SK-N-SH (cell line): ENCODE data around the gene ENTPD2. TPM values are rescaled to one million over a fixed set of nuclear protein-coding genes. Genes with fewer than 3 reads are reported as not detected.
A peak's percentile ranks its signal among the peaks of the same experiment; 100 is the strongest.

Experiments used
- CTCF ChIA-PET: fragments of 300-600, 350-600 bp; formaldehyde crosslinking; extraction: SDS; loops from one replicate; lab custom pipeline; 2021; lab: Yijun Ruan, JAX
- POLR2A ChIA-PET: fragments of 350-600 bp; sonication (Branson Sonifier 250); formaldehyde crosslinking; extraction: SDS; loops from one replicate; lab custom pipeline; 2020; ENCODE audit warnings: antibody characterized with exemption, inconsistent platforms; lab: Yijun Ruan, JAX
- DNase-seq: peaks from one replicate; pipeline ENCODE4 v3.0.0; 2012
- H2AFZ ChIP-seq: fragments of 200-600 bp; sonication (generic); 2 replicates; pipeline ENCODE4 v1.8.1; 2016; ENCODE audit warnings: antibody characterized with exemption, mild to moderate bottlenecking, low read depth
- H3F3A ChIP-seq: fragments of 200-600 bp; sonication (generic); replicated peaks from 2 replicates; pipeline ENCODE3; 2016; ENCODE audit warnings: antibody characterized with exemption, mild to moderate bottlenecking; ENCODE audit not compliant: insufficient read depth
- H3K27ac ChIP-seq, 2 experiments: fragments of 200-500 bp in 1 of 2; fragments of 200-600 bp in 1 of 2; sonication (Bioruptor generic) in 1 of 2; sonication (generic), shearing (Covaris generic) in 1 of 2; 2 replicates each; pipeline versions ENCODE4 v1.5.1 to v1.6.1; 2014 to 2016; ENCODE audit warnings: low read depth in 2 of 2, inconsistent platforms in 1 of 2, low read length in 1 of 2, mild to moderate bottlenecking in 1 of 2, mixed read lengths in 1 of 2
- H3K27me3 ChIP-seq: fragments of 200-600 bp; sonication (generic), shearing (Covaris generic); 2 replicates; pipeline ENCODE4 v1.6.1; 2016; ENCODE audit warnings: mixed run types; ENCODE audit not compliant: insufficient read depth
- H3K36me3 ChIP-seq, 2 experiments: fragments of 200-500 bp in 1 of 2; fragments of 200-600 bp in 1 of 2; sonication (Bioruptor generic) in 1 of 2; sonication (generic) in 1 of 2; replicated peaks in 1 of 2; 2 replicates each; pipeline versions ENCODE3 to v1.5.1; 2014 to 2016; ENCODE audit warnings: low read length in 1 of 2, mild to moderate bottlenecking in 1 of 2; ENCODE audit not compliant: insufficient read depth in 2 of 2, control insufficient read depth in 1 of 2
- H3K4me1 ChIP-seq, 2 experiments: fragments of 200-500 bp in 1 of 2; fragments of 200-600 bp in 1 of 2; sonication (Bioruptor generic) in 1 of 2; sonication (generic), shearing (Covaris generic) in 1 of 2; 2 replicates each; pipeline versions ENCODE4 v1.5.1 to v1.6.1; 2014 to 2016; ENCODE audit warnings: low read depth in 1 of 2, low read length in 1 of 2, mixed run types in 1 of 2; ENCODE audit not compliant: insufficient read depth in 2 of 2, control insufficient read depth in 1 of 2
- H3K4me2 ChIP-seq: fragments of 200-600 bp; sonication (generic), shearing (Covaris generic); 2 replicates; pipeline ENCODE4 v1.6.1; 2017; ENCODE audit warnings: mixed run types
- H3K4me3 ChIP-seq, 2 experiments: fragments of 200-500 bp in 1 of 2; fragments of 200-600 bp in 1 of 2; sonication (Bioruptor generic) in 1 of 2; sonication (generic), shearing (Covaris generic) in 1 of 2; 2 replicates each; pipeline versions ENCODE4 v1.5.1 to v1.8.1; 2014 to 2016; ENCODE audit warnings: low read depth in 2 of 2, inconsistent platforms in 1 of 2, low read length in 1 of 2, mild to moderate bottlenecking in 1 of 2, mixed read lengths in 1 of 2, moderate library complexity in 1 of 2
- H3K79me2 ChIP-seq: fragments of 200-600 bp; sonication (generic); 2 replicates; pipeline ENCODE4 v1.8.1; 2017; ENCODE audit warnings: mild to moderate bottlenecking; ENCODE audit not compliant: insufficient read depth
- H3K9ac ChIP-seq: fragments of 200-600 bp; sonication (generic); 2 replicates; pipeline ENCODE4 v1.6.1; 2017; ENCODE audit warnings: mixed run types
- H3K9me2 ChIP-seq: fragments of 200-600 bp; sonication (generic); 2 replicates; pipeline ENCODE4 v1.6.1; 2017; ENCODE audit warnings: mixed run types
- H3K9me3 ChIP-seq: fragments of 200-600 bp; sonication (generic); 2 replicates; pipeline ENCODE4 v1.6.1; 2017; ENCODE audit warnings: mixed run types, mild to moderate bottlenecking, moderate library complexity
- H4K20me1 ChIP-seq: fragments of 200-600 bp; sonication (generic); 2 replicates; pipeline ENCODE4 v1.6.1; 2017; ENCODE audit warnings: mild to moderate bottlenecking, mixed run types; ENCODE audit not compliant: insufficient read depth
- CHD2 ChIP-seq: fragments of 150-350 bp; IDR thresholded peaks from 2 replicates; pipeline ENCODE4 v1.6.1; 2018; ENCODE audit warnings: low read length; ENCODE audit not compliant: partially characterized antibody
- ELF1 ChIP-seq: IDR thresholded peaks from 2 replicates; pipeline ENCODE4 v1.4.0; 2012
- EP300 ChIP-seq, 2 experiments: IDR thresholded peaks; 2 replicates each; pipeline versions ENCODE4 v1.4.0 to v1.6.1; 2012; ENCODE audit warnings: borderline replicate concordance in 1 of 2, low read depth in 1 of 2, low read length in 1 of 2
- EZH2phosphoT487 ChIP-seq: fragments of 200-600 bp; sonication (generic); IDR thresholded peaks from 2 replicates; pipeline ENCODE4 v1.6.1; 2017; ENCODE audit warnings: low read depth, mixed run types, mild to moderate bottlenecking, antibody characterized with exemption, moderate library complexity, borderline replicate concordance
- FOSL2 ChIP-seq: IDR thresholded peaks from 2 replicates; pipeline ENCODE4 v1.4.0; 2012; ENCODE audit warnings: low read depth, mild to moderate bottlenecking, moderate library complexity, borderline replicate concordance
- FOXJ3 ChIP-seq: sonication (generic); formaldehyde crosslinking; IDR thresholded peaks from 2 replicates; pipeline ENCODE4 v1.5.1; 2020; ENCODE audit warnings: mild to moderate bottlenecking, missing genetic modification reagents
- FOXM1 ChIP-seq: IDR thresholded peaks from 2 replicates; pipeline ENCODE4 v1.4.0; 2012; ENCODE audit warnings: low read depth, mild to moderate bottlenecking
- GABPA ChIP-seq: IDR thresholded peaks from 2 replicates; pipeline ENCODE4 v1.4.0; 2012; ENCODE audit warnings: low read depth, mild to moderate bottlenecking
- MEF2A ChIP-seq: IDR thresholded peaks from 2 replicates; pipeline ENCODE4 v1.4.0; 2012; ENCODE audit warnings: low read depth, borderline replicate concordance
- MXI1 ChIP-seq: IDR thresholded peaks from 2 replicates; pipeline ENCODE4 v1.6.1; 2012; ENCODE audit warnings: mild to moderate bottlenecking, low read depth, low read length, improper control_type of control experiment
- NRF1 ChIP-seq: IDR thresholded peaks from 2 replicates; pipeline ENCODE4 v1.6.1; 2012; ENCODE audit warnings: low read depth, mild to moderate bottlenecking, low read length
- POLR2AphosphoS5 ChIP-seq: IDR thresholded peaks from 2 replicates; pipeline ENCODE4 v1.6.1; 2012; ENCODE audit warnings: low read depth, low read length
- RFX5 ChIP-seq: IDR thresholded peaks from 2 replicates; pipeline ENCODE4 v1.6.1; 2012; ENCODE audit warnings: mild to moderate bottlenecking, improper control_type of control experiment, low read length
- RXRA ChIP-seq: IDR thresholded peaks from 2 replicates; pipeline ENCODE4 v1.4.0; 2012; ENCODE audit warnings: low read depth, mild to moderate bottlenecking, borderline replicate concordance
- SIN3A ChIP-seq: IDR thresholded peaks from 2 replicates; pipeline ENCODE4 v1.6.1; 2012; ENCODE audit warnings: low read depth, mild to moderate bottlenecking, low read length, moderate library complexity, borderline replicate concordance
- TCF12 ChIP-seq: IDR thresholded peaks from 2 replicates; pipeline ENCODE4 v1.4.0; 2012
- TEAD4 ChIP-seq: IDR thresholded peaks from 2 replicates; pipeline ENCODE4 v1.4.0; 2012; ENCODE audit warnings: mild to moderate bottlenecking, borderline replicate concordance; ENCODE audit not compliant: insufficient read depth
- YY1 ChIP-seq: IDR thresholded peaks from 2 replicates; pipeline ENCODE4 v1.4.0; 2012; ENCODE audit warnings: low read depth, mild to moderate bottlenecking
- WGBS: methylation state at CpG from one replicate; pipeline ENCODE4 v1.1.6; 2017; ENCODE audit warnings: low lambda C conversion rate; 5-methylcytosine and 5-hydroxymethylcytosine counted together
- polyA plus RNA-seq, 3 experiments: library from polyadenylated mRNA; depleted of rRNA; stranded (reverse); fragments of >200 nt; gene quantifications; 2 replicates each; pipeline ENCODE4 v1.2.3, GENCODE V29; 2012
- TF ChIP-seq, protein P1 (sequence below): IDR thresholded peaks from 2 replicates; pipeline ENCODE4 v1.4.0; 2012; ENCODE audit warnings: low read depth
- TF ChIP-seq, protein P2 (sequence below): fragments of 200-600 bp; sonication (generic); IDR thresholded peaks from 2 replicates; pipeline ENCODE4 v1.6.1; 2017; ENCODE audit warnings: antibody characterized with exemption, mild to moderate bottlenecking, moderate library complexity
- TF ChIP-seq, protein P3 (sequence below): fragments of 150-350 bp; IDR thresholded peaks from 2 replicates; pipeline ENCODE4 v1.6.1; 2016; ENCODE audit warnings: mild to moderate bottlenecking, low read depth, low read length
- TF ChIP-seq, protein P4 (sequence below): IDR thresholded peaks from 2 replicates; pipeline ENCODE4; 2012
- TF ChIP-seq, protein P5 (sequence below): fragments of 150-350 bp; IDR thresholded peaks from 2 replicates; pipeline ENCODE4 v1.6.1; 2017; ENCODE audit warnings: antibody characterized with exemption, low read length, low read depth, borderline replicate concordance
- TF ChIP-seq, protein P6 (sequence below): IDR thresholded peaks from 2 replicates; pipeline ENCODE4 v1.6.1; 2012; ENCODE audit warnings: mild to moderate bottlenecking, low read depth, low read length, moderate library complexity

The ENTPD2 gene
- polyA plus RNA-seq, 1 of the 3 experiments (the other 2 are of a cell fraction), result not detected

DNA sequence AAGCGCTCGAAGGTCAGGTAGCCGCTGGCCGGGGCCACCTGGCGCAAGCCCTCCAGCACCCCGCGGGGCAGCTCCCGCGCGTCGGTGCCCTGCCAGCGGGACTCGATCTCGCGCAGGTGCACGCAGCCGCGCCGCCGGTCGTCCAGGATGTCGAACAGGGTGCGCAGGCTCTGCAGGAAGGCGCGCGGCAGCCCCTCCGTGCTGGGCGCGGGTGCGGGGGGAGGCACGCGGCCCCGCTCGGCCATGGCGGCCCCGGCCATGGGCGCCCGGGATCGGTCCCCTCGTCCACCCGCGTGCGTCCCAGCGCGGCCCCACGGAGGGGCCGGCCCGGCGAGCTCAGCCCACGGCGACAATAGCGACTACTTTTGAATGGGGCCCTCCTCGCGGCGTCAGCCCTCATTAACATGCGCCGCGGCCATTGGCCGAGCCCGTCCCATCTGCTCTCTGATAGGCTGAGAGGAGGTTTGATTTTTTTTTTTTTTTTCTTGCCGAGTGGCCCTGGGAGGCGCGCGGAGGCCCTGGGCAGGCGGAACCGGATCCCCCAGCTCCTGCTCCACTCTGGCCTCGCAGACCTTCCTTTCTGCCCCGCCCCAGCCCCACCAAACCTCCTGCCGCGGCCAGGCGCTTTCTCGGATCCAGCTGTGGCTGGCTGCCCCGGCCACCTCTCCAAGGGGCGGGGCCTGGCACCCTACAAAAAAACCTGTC lies 16.5 kb upstream of the ENTPD2 start, which contains the start of gene SAPCD2:
TSS of gene SAPCD2 (minus strand) at position 357 of the 705 bp plus-strand sequence. CDS start at position 260, 97 bp downstream.
- 0% methylated on average over 14 of the region's 74 CpGs for WGBS
- ChIA-PET CTCF (interaction anchor here (0.9 to 16.8 kb wide), 11 partner anchors 9 to 179 kb away, joined by 3 to 803 read pairs (median 12); partner anchors contain the start of genes ABCA2, CYSRT1, ENTPD2 and FUT7), POLR2A (interaction anchor here (0.7 to 2.8 kb wide), 5 partner anchors 9 to 171 kb away, joined by 3 to 21 read pairs (median 12); partner anchors contain the start of genes MAN1B1, NPDC1 and TUBB4B)
- peak within 1 kb of the TSS in 1 of 2 experiments; percentile 80; a peak in 2 of 4 replicates for H3K27ac ChIP-seq
- H3K9ac ChIP-seq, result no peak within 1 kb of the TSS
- H2AFZ ChIP-seq, result peak within 1 kb of the TSS; percentile 84; the same call in 1 of the 2 replicates
- H3K27me3 ChIP-seq, result no peaks in the 10 kb centered on the region
- no peaks in the 10 kb centered on the region for H3K9me2 ChIP-seq
- H3K9me3 ChIP-seq, result no peaks in the 10 kb centered on the region
- peaks cover 12% of the 10 kb centered on the region; the same call in 1 of the 2 replicates for H4K20me1 ChIP-seq
- H3K4me2 ChIP-seq, result peak within 1 kb of the TSS; percentile 80
- H3K4me1 ChIP-seq, result peaks cover 0 to 29% of the 10 kb centered on the region in 2 experiments; a peak in 1 of 4 replicates
- peak; percentile 95 for DNase-seq
- peak within 1 kb of the TSS; percentile 53 to 57 for H3K4me3 ChIP-seq
- peaks cover 13% of the 10 kb centered on the region for H3F3A ChIP-seq
- H3K36me3 ChIP-seq, result no peaks in the 10 kb centered on the region
- H3K79me2 ChIP-seq, result 0 out of 2 replicates have a peak, but pooled peaks cover 3% of the 10 kb centered on the region
- TF ChIP-seq, protein P1, sequence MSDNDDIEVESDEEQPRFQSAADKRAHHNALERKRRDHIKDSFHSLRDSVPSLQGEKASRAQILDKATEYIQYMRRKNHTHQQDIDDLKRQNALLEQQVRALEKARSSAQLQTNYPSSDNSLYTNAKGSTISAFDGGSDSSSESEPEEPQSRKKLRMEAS, result no peak
- TF ChIP-seq RFX5 (peak; percentile 84), EZH2phosphoT487 (no peak), ELF1 (no peak), FOXJ3 (CRISPR knock-in tag) (no peak), FOXM1 (no peak), EP300 (IDR thresholded peaks at IDR 0.05; ENCODE audit: borderline replicate concordance in 1 of 2, low read depth in 1 of 2, low read length in 1 of 2) (no peak), TEAD4 (no peak), NRF1 (peak; percentile 56), MXI1 (peak; percentile 65), POLR2AphosphoS5 (0 out of 2 replicates have a peak, but pooled peaks have one; percentile 25), CHD2 (no peak), YY1 (no peak), SIN3A (no peak), FOSL2 (no peak), MEF2A (no peak), GABPA (no peak), TCF12 (no peak), RXRA (no peak)
- TF ChIP-seq, protein P2, sequence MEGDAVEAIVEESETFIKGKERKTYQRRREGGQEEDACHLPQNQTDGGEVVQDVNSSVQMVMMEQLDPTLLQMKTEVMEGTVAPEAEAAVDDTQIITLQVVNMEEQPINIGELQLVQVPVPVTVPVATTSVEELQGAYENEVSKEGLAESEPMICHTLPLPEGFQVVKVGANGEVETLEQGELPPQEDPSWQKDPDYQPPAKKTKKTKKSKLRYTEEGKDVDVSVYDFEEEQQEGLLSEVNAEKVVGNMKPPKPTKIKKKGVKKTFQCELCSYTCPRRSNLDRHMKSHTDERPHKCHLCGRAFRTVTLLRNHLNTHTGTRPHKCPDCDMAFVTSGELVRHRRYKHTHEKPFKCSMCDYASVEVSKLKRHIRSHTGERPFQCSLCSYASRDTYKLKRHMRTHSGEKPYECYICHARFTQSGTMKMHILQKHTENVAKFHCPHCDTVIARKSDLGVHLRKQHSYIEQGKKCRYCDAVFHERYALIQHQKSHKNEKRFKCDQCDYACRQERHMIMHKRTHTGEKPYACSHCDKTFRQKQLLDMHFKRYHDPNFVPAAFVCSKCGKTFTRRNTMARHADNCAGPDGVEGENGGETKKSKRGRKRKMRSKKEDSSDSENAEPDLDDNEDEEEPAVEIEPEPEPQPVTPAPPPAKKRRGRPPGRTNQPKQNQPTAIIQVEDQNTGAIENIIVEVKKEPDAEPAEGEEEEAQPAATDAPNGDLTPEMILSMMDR, result no peak
- TF ChIP-seq, protein P3, sequence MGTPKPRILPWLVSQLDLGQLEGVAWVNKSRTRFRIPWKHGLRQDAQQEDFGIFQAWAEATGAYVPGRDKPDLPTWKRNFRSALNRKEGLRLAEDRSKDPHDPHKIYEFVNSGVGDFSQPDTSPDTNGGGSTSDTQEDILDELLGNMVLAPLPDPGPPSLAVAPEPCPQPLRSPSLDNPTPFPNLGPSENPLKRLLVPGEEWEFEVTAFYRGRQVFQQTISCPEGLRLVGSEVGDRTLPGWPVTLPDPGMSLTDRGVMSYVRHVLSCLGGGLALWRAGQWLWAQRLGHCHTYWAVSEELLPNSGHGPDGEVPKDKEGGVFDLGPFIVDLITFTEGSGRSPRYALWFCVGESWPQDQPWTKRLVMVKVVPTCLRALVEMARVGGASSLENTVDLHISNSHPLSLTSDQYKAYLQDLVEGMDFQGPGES, result no peak
- TF ChIP-seq, protein P4, sequence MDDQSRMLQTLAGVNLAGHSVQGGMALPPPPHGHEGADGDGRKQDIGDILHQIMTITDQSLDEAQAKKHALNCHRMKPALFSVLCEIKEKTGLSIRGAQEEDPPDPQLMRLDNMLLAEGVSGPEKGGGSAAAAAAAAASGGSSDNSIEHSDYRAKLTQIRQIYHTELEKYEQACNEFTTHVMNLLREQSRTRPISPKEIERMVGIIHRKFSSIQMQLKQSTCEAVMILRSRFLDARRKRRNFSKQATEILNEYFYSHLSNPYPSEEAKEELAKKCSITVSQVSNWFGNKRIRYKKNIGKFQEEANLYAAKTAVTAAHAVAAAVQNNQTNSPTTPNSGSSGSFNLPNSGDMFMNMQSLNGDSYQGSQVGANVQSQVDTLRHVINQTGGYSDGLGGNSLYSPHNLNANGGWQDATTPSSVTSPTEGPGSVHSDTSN, result no peak
- TF ChIP-seq, protein P5, sequence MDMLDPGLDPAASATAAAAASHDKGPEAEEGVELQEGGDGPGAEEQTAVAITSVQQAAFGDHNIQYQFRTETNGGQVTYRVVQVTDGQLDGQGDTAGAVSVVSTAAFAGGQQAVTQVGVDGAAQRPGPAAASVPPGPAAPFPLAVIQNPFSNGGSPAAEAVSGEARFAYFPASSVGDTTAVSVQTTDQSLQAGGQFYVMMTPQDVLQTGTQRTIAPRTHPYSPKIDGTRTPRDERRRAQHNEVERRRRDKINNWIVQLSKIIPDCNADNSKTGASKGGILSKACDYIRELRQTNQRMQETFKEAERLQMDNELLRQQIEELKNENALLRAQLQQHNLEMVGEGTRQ, result no peak
- TF ChIP-seq, protein P6, sequence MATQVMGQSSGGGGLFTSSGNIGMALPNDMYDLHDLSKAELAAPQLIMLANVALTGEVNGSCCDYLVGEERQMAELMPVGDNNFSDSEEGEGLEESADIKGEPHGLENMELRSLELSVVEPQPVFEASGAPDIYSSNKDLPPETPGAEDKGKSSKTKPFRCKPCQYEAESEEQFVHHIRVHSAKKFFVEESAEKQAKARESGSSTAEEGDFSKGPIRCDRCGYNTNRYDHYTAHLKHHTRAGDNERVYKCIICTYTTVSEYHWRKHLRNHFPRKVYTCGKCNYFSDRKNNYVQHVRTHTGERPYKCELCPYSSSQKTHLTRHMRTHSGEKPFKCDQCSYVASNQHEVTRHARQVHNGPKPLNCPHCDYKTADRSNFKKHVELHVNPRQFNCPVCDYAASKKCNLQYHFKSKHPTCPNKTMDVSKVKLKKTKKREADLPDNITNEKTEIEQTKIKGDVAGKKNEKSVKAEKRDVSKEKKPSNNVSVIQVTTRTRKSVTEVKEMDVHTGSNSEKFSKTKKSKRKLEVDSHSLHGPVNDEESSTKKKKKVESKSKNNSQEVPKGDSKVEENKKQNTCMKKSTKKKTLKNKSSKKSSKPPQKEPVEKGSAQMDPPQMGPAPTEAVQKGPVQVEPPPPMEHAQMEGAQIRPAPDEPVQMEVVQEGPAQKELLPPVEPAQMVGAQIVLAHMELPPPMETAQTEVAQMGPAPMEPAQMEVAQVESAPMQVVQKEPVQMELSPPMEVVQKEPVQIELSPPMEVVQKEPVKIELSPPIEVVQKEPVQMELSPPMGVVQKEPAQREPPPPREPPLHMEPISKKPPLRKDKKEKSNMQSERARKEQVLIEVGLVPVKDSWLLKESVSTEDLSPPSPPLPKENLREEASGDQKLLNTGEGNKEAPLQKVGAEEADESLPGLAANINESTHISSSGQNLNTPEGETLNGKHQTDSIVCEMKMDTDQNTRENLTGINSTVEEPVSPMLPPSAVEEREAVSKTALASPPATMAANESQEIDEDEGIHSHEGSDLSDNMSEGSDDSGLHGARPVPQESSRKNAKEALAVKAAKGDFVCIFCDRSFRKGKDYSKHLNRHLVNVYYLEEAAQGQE, result no peak
